Measurements from ENCODE around the gene ZNF10.
A peak's percentile ranks its signal among the peaks of the same experiment; 100 is the strongest.

The ZNF10 gene

DNA sequence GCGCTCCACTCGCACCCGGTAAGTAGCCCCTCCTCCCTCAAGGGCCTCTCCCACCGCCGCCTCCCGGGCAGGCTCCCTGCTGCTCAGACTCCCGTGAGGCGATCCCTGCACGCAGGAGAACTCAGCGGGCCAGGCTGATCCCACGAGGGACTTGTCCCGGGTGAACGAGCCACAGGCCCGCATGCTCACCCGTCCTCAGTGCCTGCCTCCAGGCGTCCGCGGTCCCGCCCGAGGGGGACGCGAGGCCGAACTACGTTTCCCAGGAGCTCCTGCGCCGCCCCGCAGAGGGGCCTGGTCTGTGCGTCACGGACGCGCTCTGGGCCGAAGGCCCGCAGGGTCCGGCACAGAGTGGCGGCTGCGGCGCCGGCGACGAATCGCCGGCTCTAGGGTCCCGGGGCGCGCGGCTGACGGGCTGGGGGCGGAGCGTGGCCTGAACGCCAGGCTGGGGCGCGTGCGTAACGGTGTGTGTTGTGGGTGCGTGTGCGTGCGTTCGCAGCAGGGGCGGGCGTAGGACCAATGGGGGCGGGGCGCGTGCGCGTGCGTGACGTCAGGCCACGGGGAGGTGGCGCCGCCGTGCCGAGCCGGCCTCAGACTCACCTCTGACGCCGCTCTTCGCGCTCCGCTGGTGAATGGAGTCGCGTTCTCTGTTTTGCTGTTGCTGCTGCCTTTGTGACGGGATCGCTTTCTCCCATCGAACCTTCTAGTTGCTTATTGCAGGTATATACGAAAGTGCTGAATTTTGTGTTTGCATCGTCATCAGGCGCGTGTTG, at the start of gene ZNF10, which contains the start of gene ZNF891:
Gene ZNF10, plus strand, starts transcription at position 590 of the 770 bp plus-strand sequence. CDS start 13,866 bp downstream, outside the sequence.
Gene ZNF891, minus strand, starts transcription at position 237 of the 770 bp plus-strand sequence. CDS start 8,356 bp downstream, outside the sequence.
- Histone ChIP-seq H3K27me3 (ENCODE audit: control insufficient read depth, low read length) (no peaks in the 10 kb centered on the region), H3K4me2 (ENCODE audit: low read length) (peak within 1 kb of the TSS; percentile 89), H3K4me1 (ENCODE audit: control insufficient read depth, low read length) (peaks cover 8% of the 10 kb centered on the region; the same call in 1 of the 2 replicates), H4K20me1 (ENCODE audit: control insufficient read depth, insufficient read depth, low read depth, low read length) (no peaks in the 10 kb centered on the region), H3K9me3 (ENCODE audit: control insufficient read depth, insufficient read depth, low read length) (peaks cover 50% of the 10 kb centered on the region), H3K36me3 (ENCODE audit: control insufficient read depth, low read length) (peaks cover 39% of the 10 kb centered on the region), H3F3A (ENCODE audit: control insufficient read depth, insufficient read depth) (peaks cover 10% of the 10 kb centered on the region), H3K9me2 (replicated peaks; ENCODE audit: control insufficient read depth, low read length) (no peaks in the 10 kb centered on the region), H3K27ac (ENCODE audit: low read depth, low read length) (peak within 1 kb of the TSS; percentile 77), H3K79me2 (ENCODE audit: control insufficient read depth, low read length) (peaks cover 9% of the 10 kb centered on the region), H3K4me3 (ENCODE audit: low read length) (peak within 1 kb of the TSS; percentile 94)
- TF ChIP-seq, protein P1, sequence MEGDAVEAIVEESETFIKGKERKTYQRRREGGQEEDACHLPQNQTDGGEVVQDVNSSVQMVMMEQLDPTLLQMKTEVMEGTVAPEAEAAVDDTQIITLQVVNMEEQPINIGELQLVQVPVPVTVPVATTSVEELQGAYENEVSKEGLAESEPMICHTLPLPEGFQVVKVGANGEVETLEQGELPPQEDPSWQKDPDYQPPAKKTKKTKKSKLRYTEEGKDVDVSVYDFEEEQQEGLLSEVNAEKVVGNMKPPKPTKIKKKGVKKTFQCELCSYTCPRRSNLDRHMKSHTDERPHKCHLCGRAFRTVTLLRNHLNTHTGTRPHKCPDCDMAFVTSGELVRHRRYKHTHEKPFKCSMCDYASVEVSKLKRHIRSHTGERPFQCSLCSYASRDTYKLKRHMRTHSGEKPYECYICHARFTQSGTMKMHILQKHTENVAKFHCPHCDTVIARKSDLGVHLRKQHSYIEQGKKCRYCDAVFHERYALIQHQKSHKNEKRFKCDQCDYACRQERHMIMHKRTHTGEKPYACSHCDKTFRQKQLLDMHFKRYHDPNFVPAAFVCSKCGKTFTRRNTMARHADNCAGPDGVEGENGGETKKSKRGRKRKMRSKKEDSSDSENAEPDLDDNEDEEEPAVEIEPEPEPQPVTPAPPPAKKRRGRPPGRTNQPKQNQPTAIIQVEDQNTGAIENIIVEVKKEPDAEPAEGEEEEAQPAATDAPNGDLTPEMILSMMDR (IDR thresholded peaks at IDR 0.05; ENCODE audit: low read depth, low read length, poor library complexity, severe bottlenecking), result no peak
- no peak for TF ChIP-seq EZH2phosphoT487 (IDR thresholded peaks at IDR 0.05; ENCODE audit: borderline replicate concordance, low read length)

DNA sequence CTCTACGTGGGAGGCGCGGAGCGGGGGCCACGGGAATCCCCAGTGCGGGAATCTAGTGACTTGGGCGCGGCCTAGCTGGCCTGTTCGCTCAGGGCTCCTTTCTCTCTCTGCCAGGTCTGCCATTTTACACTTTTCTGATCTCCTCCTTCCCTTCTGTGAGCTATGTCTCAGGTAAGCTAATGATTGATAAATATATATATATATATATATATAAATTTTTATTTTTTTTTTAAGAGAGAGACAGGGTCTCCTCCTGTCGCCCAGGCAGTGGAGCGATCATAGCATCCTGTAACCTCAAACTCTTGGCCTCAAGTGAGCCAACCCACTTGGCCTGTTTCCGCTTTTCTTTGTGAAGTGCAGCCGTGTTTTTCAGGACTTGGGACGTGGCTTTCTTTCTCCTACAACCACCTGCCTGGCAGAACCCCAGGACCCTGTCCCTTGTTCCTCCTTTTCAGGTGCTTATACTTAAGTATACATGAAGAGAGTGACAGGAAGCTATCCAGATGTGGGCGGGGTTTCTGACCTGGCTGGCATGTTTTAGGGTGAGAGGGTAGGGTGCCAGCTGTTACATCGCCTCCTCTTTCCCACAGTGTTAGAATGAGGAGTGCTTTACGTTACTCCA, 49.2 kb upstream of the ZNF10 start:
- H3K79me2 ChIP-seq (ENCODE audit: control insufficient read depth, low read length), result peaks cover 6% of the 10 kb centered on the region; the same call in 1 of the 2 replicates
- no peaks in the 10 kb centered on the region for H3K27me3 ChIP-seq (ENCODE audit: control insufficient read depth, low read length)
- H3K4me2 ChIP-seq (ENCODE audit: low read length), result peak overlapping the region; percentile 71
- H3K4me1 ChIP-seq (ENCODE audit: control insufficient read depth, low read length), result peaks cover 13% of the 10 kb centered on the region
- H3K27ac ChIP-seq (ENCODE audit: low read depth, low read length), result peak overlapping the region; percentile 81
- H3K4me3 ChIP-seq (ENCODE audit: low read length), result peak overlapping the region; percentile 81
- H3K9me3 ChIP-seq (ENCODE audit: control insufficient read depth, insufficient read depth, low read length), result peaks cover 55% of the 10 kb centered on the region
- H3K9me2 ChIP-seq (replicated peaks; ENCODE audit: control insufficient read depth, low read length), result no peaks in the 10 kb centered on the region
- H4K20me1 ChIP-seq (ENCODE audit: control insufficient read depth, insufficient read depth, low read depth, low read length), result no peaks in the 10 kb centered on the region
- H3K36me3 ChIP-seq (ENCODE audit: control insufficient read depth, low read length), result peaks cover 46% of the 10 kb centered on the region
- H3F3A ChIP-seq (ENCODE audit: control insufficient read depth, insufficient read depth), result peaks cover 3% of the 10 kb centered on the region; the same call in 1 of the 2 replicates
- TF ChIP-seq, protein P1 (IDR thresholded peaks at IDR 0.05; ENCODE audit: low read depth, low read length, poor library complexity, severe bottlenecking), result no peak
- TF ChIP-seq EZH2phosphoT487 (IDR thresholded peaks at IDR 0.05; ENCODE audit: borderline replicate concordance, low read length), result no peak

DNA sequence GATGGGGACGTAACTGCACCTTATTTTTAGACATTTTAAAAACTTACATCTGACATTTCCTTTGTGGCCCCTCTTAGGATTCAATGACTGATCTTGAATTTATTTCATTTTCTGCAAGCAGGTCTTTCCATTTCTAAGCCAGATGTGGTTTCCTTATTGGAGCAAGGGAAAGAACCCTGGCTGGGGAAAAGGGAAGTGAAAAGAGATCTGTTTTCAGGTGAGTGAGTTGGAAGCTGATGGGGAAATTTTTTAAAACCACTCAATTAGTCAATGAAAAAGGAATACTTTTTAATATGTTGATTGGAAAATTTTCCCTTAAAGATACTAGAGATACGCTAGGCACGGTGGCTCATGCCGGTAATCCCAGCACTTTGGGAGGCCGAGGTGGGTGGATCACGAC, 47.1 kb upstream of the ZNF10 start:
- H4K20me1 ChIP-seq (ENCODE audit: control insufficient read depth, insufficient read depth, low read depth, low read length), result no peaks in the 10 kb centered on the region
- H3K9me3 ChIP-seq (ENCODE audit: control insufficient read depth, insufficient read depth, low read length), result peaks cover 47% of the 10 kb centered on the region
- H3K36me3 ChIP-seq (ENCODE audit: control insufficient read depth, low read length), result peaks cover 53% of the 10 kb centered on the region
- peaks cover 6% of the 10 kb centered on the region; the same call in 1 of the 2 replicates for H3K79me2 ChIP-seq (ENCODE audit: control insufficient read depth, low read length)
- no peaks in the 10 kb centered on the region for H3K9me2 ChIP-seq (replicated peaks; ENCODE audit: control insufficient read depth, low read length)
- TF ChIP-seq, protein P1 (IDR thresholded peaks at IDR 0.05; ENCODE audit: low read depth, low read length, poor library complexity, severe bottlenecking), result no peak
- no peak for TF ChIP-seq EZH2phosphoT487 (IDR thresholded peaks at IDR 0.05; ENCODE audit: borderline replicate concordance, low read length)
- H3K27ac ChIP-seq (ENCODE audit: low read depth, low read length), result no peak overlapping the region
- H3K4me1 ChIP-seq (ENCODE audit: control insufficient read depth, low read length), result peaks cover 13% of the 10 kb centered on the region
- no peak overlapping the region for H3K4me2 ChIP-seq (ENCODE audit: low read length)
- H3K4me3 ChIP-seq (ENCODE audit: low read length), result no peak overlapping the region
- H3K27me3 ChIP-seq (ENCODE audit: control insufficient read depth, low read length), result no peaks in the 10 kb centered on the region
- peaks cover 3% of the 10 kb centered on the region; the same call in 1 of the 2 replicates for H3F3A ChIP-seq (ENCODE audit: control insufficient read depth, insufficient read depth)
